H9 (cell line): ENCODE data around the gene CCL25. TPM values are rescaled to one million over a fixed set of nuclear protein-coding genes. Genes with fewer than 3 reads are reported as not detected.

Experiments
- DNase-seq: peaks from one replicate; pipeline ENCODE4 v3.0.0-alpha.2; 2017
- H2AFZ ChIP-seq: one replicate; pipeline ENCODE4 v1.6.1; 2013; ENCODE audit warnings: mild to moderate bottlenecking, low read length, control low read depth, moderate library complexity
- H2AK5ac ChIP-seq: 2 replicates; pipeline ENCODE4 v1.6.1; 2013; ENCODE audit warnings: low read length, control low read depth, mixed read lengths; ENCODE audit not compliant: insufficient read length
- H2BK120ac ChIP-seq: one replicate; pipeline ENCODE4 v1.6.1; 2013; ENCODE audit warnings: low read depth, mild to moderate bottlenecking, low read length, control low read depth, inconsistent platforms; ENCODE audit not compliant: poor library complexity, severe bottlenecking
- H2BK12ac ChIP-seq: 2 replicates; pipeline ENCODE4 v1.6.1; 2013; ENCODE audit warnings: low read length, control low read depth, mixed read lengths, low read depth; ENCODE audit not compliant: insufficient read length
- H2BK15ac ChIP-seq: 2 replicates; pipeline ENCODE4 v1.6.1; 2013; ENCODE audit warnings: low read depth, low read length, control low read depth
- H2BK20ac ChIP-seq: one replicate; pipeline ENCODE4 v1.6.1; 2013; ENCODE audit warnings: low read depth, mild to moderate bottlenecking, low read length, control low read depth, inconsistent platforms; ENCODE audit not compliant: poor library complexity, severe bottlenecking
- H2BK5ac ChIP-seq: 2 replicates; pipeline ENCODE4 v1.6.1; 2013; ENCODE audit warnings: low read length, control low read depth, mixed read lengths; ENCODE audit not compliant: insufficient read length
- H3K14ac ChIP-seq: 2 replicates; pipeline ENCODE4 v1.6.1; 2013; ENCODE audit warnings: low read length, control low read depth; ENCODE audit not compliant: insufficient read depth
- H3K18ac ChIP-seq: 2 replicates; pipeline ENCODE4 v1.6.1; 2013; ENCODE audit warnings: low read depth, mild to moderate bottlenecking, mixed read lengths, low read length, control low read depth; ENCODE audit not compliant: insufficient read length
- H3K23ac ChIP-seq: 2 replicates; pipeline ENCODE4 v1.6.1; 2013; ENCODE audit warnings: low read length, control low read depth, mixed read lengths, low read depth; ENCODE audit not compliant: insufficient read length
- H3K23me2 ChIP-seq: 2 replicates; pipeline ENCODE4 v1.6.1; 2013; ENCODE audit warnings: low read depth, mild to moderate bottlenecking, mixed read lengths, low read length, control low read depth; ENCODE audit not compliant: insufficient read length, poor library complexity, severe bottlenecking
- H3K27ac ChIP-seq: 2 replicates; pipeline ENCODE4 v1.5.1; 2013; ENCODE audit warnings: low read length, control low read depth, mixed read lengths, low read depth; ENCODE audit not compliant: insufficient read length
- H3K27me3 ChIP-seq: 2 replicates; pipeline ENCODE4 v1.6.1; 2013; ENCODE audit warnings: low read length, control low read depth, inconsistent platforms; ENCODE audit not compliant: insufficient read depth
- H3K4ac ChIP-seq: 2 replicates; pipeline ENCODE4 v1.6.1; 2013; ENCODE audit warnings: low read depth, mild to moderate bottlenecking, control low read depth, inconsistent platforms, low read length, moderate library complexity
- H3K4me1 ChIP-seq: 2 replicates; pipeline ENCODE4 v1.6.1; 2013; ENCODE audit warnings: low read length, control low read depth, inconsistent platforms; ENCODE audit not compliant: insufficient read depth
- H3K4me2 ChIP-seq: 2 replicates; pipeline ENCODE4 v1.6.1; 2013; ENCODE audit warnings: low read length, control low read depth, mixed read lengths; ENCODE audit not compliant: insufficient read length, insufficient read depth
- H3K56ac ChIP-seq: 2 replicates; pipeline ENCODE4 v1.6.1; 2013; ENCODE audit warnings: low read depth, mild to moderate bottlenecking, mixed read lengths, low read length, control low read depth; ENCODE audit not compliant: insufficient read length
- H3K79me1 ChIP-seq: 2 replicates; pipeline ENCODE4 v1.6.1; 2013; ENCODE audit warnings: low read depth, mild to moderate bottlenecking, moderate library complexity, low read length, control low read depth, inconsistent platforms; ENCODE audit not compliant: insufficient read depth, poor library complexity, severe bottlenecking
- H3K79me2 ChIP-seq: 2 replicates; pipeline ENCODE4 v1.6.1; 2013; ENCODE audit warnings: low read length, control low read depth, inconsistent platforms; ENCODE audit not compliant: insufficient read depth
- H3K9ac ChIP-seq: 2 replicates; pipeline ENCODE4 v1.6.1; 2013; ENCODE audit warnings: low read length, control low read depth, mixed read lengths; ENCODE audit not compliant: insufficient read length; ENCODE audit errors: extremely low read depth
- H3K9me3 ChIP-seq: one replicate; pipeline ENCODE4 v1.6.1; 2013; ENCODE audit warnings: low read depth, low read length, inconsistent platforms; ENCODE audit not compliant: control insufficient read depth
- H3T11ph ChIP-seq: one replicate; pipeline ENCODE4 v1.6.1; 2013; ENCODE audit warnings: mild to moderate bottlenecking, low read length, control low read depth, inconsistent platforms
- H4K20me1 ChIP-seq: one replicate; pipeline ENCODE4 v1.6.1; 2013; ENCODE audit not compliant: control insufficient read depth, insufficient read length, insufficient read depth
- H4K5ac ChIP-seq: 2 replicates; pipeline ENCODE4 v1.6.1; 2013; ENCODE audit warnings: low read depth, mild to moderate bottlenecking, mixed read lengths, low read length, control low read depth; ENCODE audit not compliant: insufficient read length
- H4K8ac ChIP-seq: replicated peaks from 2 replicates; pipeline ENCODE4 v1.6.1; 2013; ENCODE audit warnings: low read length, control low read depth, mixed read lengths, low read depth; ENCODE audit not compliant: insufficient read length
- H4K91ac ChIP-seq: 2 replicates; pipeline ENCODE4 v1.6.1; 2013; ENCODE audit warnings: low read depth, mild to moderate bottlenecking, moderate library complexity, mixed read lengths, low read length, control low read depth; ENCODE audit not compliant: insufficient read length
- H3K27ac Mint-ChIP-seq, 3 experiments: 2 replicates in 2 of 3; 3 replicates in 1 of 3; pipeline ENCODE4 v1.8.0; 2020 to 2021; ENCODE audit warnings: mixed read lengths in 3 of 3, mild to moderate bottlenecking in 1 of 3, moderate library complexity in 1 of 3
- H3K27me3 Mint-ChIP-seq: 2 replicates; pipeline ENCODE4 v1.8.0; 2021; ENCODE audit warnings: low read depth, mild to moderate bottlenecking, moderate library complexity, mixed read lengths
- H3K36me3 Mint-ChIP-seq, 3 experiments: 2 replicates in 2 of 3; 3 replicates in 1 of 3; pipeline ENCODE4 v1.8.0; 2020 to 2021; ENCODE audit warnings: low read depth in 3 of 3, mixed read lengths in 3 of 3; ENCODE audit not compliant: insufficient read depth in 1 of 3
- H3K4me1 Mint-ChIP-seq, 2 experiments: 2 replicates each; pipeline ENCODE4 v1.8.0; 2020; ENCODE audit warnings: mixed read lengths in 2 of 2
- H3K4me3 Mint-ChIP-seq, 2 experiments: 2 replicates in 1 of 2; 3 replicates in 1 of 2; pipeline ENCODE4 v1.8.0; 2020 to 2021; ENCODE audit warnings: mild to moderate bottlenecking in 2 of 2, mixed read lengths in 2 of 2, moderate library complexity in 1 of 2
- H3K9me3 Mint-ChIP-seq, 2 experiments: 2 replicates in 1 of 2; 3 replicates in 1 of 2; pipeline ENCODE4 v1.8.0; 2020; ENCODE audit warnings: mild to moderate bottlenecking in 2 of 2, mixed read lengths in 2 of 2, moderate library complexity in 1 of 2
- CTCF ChIP-seq: fragments of 200-600 bp; sonication (generic); conservative IDR thresholded peaks from 3 replicates; pipeline ENCODE4 v1.8.0; 2021; ENCODE audit warnings: antibody characterized with exemption, mild to moderate bottlenecking
- WGBS: extraction: QIAGEN DNeasy Blood & Tissue Kit; methylation state at CpG from one replicate; pipeline ENCODE4 v1.1.7; 2013; ENCODE audit warnings: missing lambda C conversion rate, low lambda C conversion rate, mixed read lengths; ENCODE audit not compliant: insufficient read length; ENCODE audit errors: extremely low coverage; 5-methylcytosine and 5-hydroxymethylcytosine counted together
- total RNA-seq: library from RNA; stranded (reverse); gene quantifications from 2 replicates; pipeline ENCODE4 v1.2.1, GENCODE V29; 2021

The CCL25 gene
- total RNA-seq, 1 experiment from 2014 or later: not detected

GRCh38 chr19:8109455-8109854 is 56.9 kb downstream of the CCL25 start:
- H2BK120ac ChIP-seq: no peak overlapping the region
- H2BK12ac ChIP-seq: no peak overlapping the region
- DNase-seq: no peak
- H3K9me3 Mint-ChIP-seq: no peaks in the 10 kb centered on the region
- H3K36me3 Mint-ChIP-seq: peaks cover 31 to 43% (median 35%) of the 10 kb centered on the region in 3 experiments
- H2BK15ac ChIP-seq: no peak overlapping the region
- H4K5ac ChIP-seq: no peak overlapping the region
- no peak overlapping the region for H3K14ac ChIP-seq
- no peaks in the 10 kb centered on the region for H3K9me3 ChIP-seq
- H2BK20ac ChIP-seq: no peak overlapping the region
- no peak overlapping the region for H3K27ac ChIP-seq
- no peak overlapping the region for H3K18ac ChIP-seq
- no peak overlapping the region for H3K4me2 ChIP-seq
- WGBS: no CpG with 5 or more reads among the region's 12 CpGs
- no peak overlapping the region; a peak in 1 of 7 replicates for H3K27ac Mint-ChIP-seq
- H4K20me1 ChIP-seq: no peaks in the 10 kb centered on the region
- no peak overlapping the region for H2AK5ac ChIP-seq
- H3K27me3 ChIP-seq: no peaks in the 10 kb centered on the region
- no peak overlapping the region for H3K4me3 Mint-ChIP-seq
- H2AFZ ChIP-seq: no peak overlapping the region
- no peak overlapping the region for H3K9ac ChIP-seq
- H3K23ac ChIP-seq: no peak overlapping the region
- no peak overlapping the region for H4K8ac ChIP-seq
- H3K27me3 Mint-ChIP-seq: no peaks in the 10 kb centered on the region
- no peak overlapping the region for H3K56ac ChIP-seq
- H3K4me1 ChIP-seq: no peaks in the 10 kb centered on the region
- H3T11ph ChIP-seq: no peak overlapping the region
- no peak for TF ChIP-seq CTCF
- no peaks in the 10 kb centered on the region for H3K79me1 ChIP-seq
- H3K4me1 Mint-ChIP-seq: 0 out of 4 replicates have a peak, but pooled peaks cover 0 to 3% of the 10 kb centered on the region in 2 experiments
- no peak overlapping the region for H2BK5ac ChIP-seq
- H3K79me2 ChIP-seq: no peaks in the 10 kb centered on the region; the same call in 1 of the 2 replicates
- no peaks in the 10 kb centered on the region for H3K23me2 ChIP-seq
- H4K91ac ChIP-seq: no peak overlapping the region
- H3K4ac ChIP-seq: no peak overlapping the region
